ENCODE data around the gene NR3C2.
A peak's percentile ranks its signal among the peaks of the same experiment; 100 is the strongest.

NR3C2 gene

GRCh38 chr4:148182230-148182911, 259.8 kb downstream of the NR3C2 start:
- Histone ChIP-seq H3K9me3 (replicated peaks; ENCODE audit: low read length) (no peaks in the 10 kb centered on the region), H3K4me3 (ENCODE audit: low read length) (no peak overlapping the region), H3K36me3 (ENCODE audit: insufficient read depth, low read length) (no peaks in the 10 kb centered on the region), H3K9ac (ENCODE audit: low read depth, low read length) (no peak overlapping the region), H3K4me2 (ENCODE audit: low read length) (no peak overlapping the region), H3K27me3 (ENCODE audit: control insufficient read depth, insufficient read depth, low read length) (no peaks in the 10 kb centered on the region), H3K4me1 (ENCODE audit: control insufficient read depth, insufficient read depth, low read length) (no peaks in the 10 kb centered on the region)

GRCh38 chr4:148173397-148174017, 268.7 kb downstream of the NR3C2 start:
- Histone ChIP-seq H3K4me2 (ENCODE audit: low read length) (no peak overlapping the region), H3K27me3 (ENCODE audit: control insufficient read depth, insufficient read depth, low read length) (no peaks in the 10 kb centered on the region), H3K9me3 (replicated peaks; ENCODE audit: low read length) (no peaks in the 10 kb centered on the region), H3K4me1 (ENCODE audit: control insufficient read depth, insufficient read depth, low read length) (peaks cover 6% of the 10 kb centered on the region), H3K36me3 (ENCODE audit: insufficient read depth, low read length) (no peaks in the 10 kb centered on the region), H3K4me3 (ENCODE audit: low read length) (no peak overlapping the region), H3K9ac (ENCODE audit: low read depth, low read length) (no peak overlapping the region)

- no peaks in the 10 kb centered on the region for H3K27me3 ChIP-seq (ENCODE audit: control insufficient read depth, insufficient read depth, low read length)
- H3K9me3 ChIP-seq (replicated peaks; ENCODE audit: low read length), result no peaks in the 10 kb centered on the region
- H3K36me3 ChIP-seq (ENCODE audit: insufficient read depth, low read length), result no peaks in the 10 kb centered on the region
- peaks cover 11% of the 10 kb centered on the region for H3K4me1 ChIP-seq (ENCODE audit: control insufficient read depth, insufficient read depth, low read length)
- H3K4me3 ChIP-seq (ENCODE audit: low read length), result no peak overlapping the region
- no peak overlapping the region for H3K9ac ChIP-seq (ENCODE audit: low read depth, low read length)
- no peak overlapping the region for H3K4me2 ChIP-seq (ENCODE audit: low read length)
These were observed 270.6 kb downstream of the NR3C2 start for GRCh38 chr4:148171596-148171995.

- Histone ChIP-seq H3K4me2 (ENCODE audit: low read length) (no peak overlapping the region), H3K4me3 (ENCODE audit: low read length) (no peak overlapping the region), H3K9me3 (replicated peaks; ENCODE audit: low read length) (no peaks in the 10 kb centered on the region), H3K36me3 (ENCODE audit: insufficient read depth, low read length) (no peaks in the 10 kb centered on the region), H3K9ac (ENCODE audit: low read depth, low read length) (no peak overlapping the region), H3K4me1 (ENCODE audit: control insufficient read depth, insufficient read depth, low read length) (peaks cover 20% of the 10 kb centered on the region), H3K27me3 (ENCODE audit: control insufficient read depth, insufficient read depth, low read length) (no peaks in the 10 kb centered on the region)
These were observed 271.5 kb downstream of the NR3C2 start for GRCh38 chr4:148170408-148171365.

GRCh38 chr4:148166132-148166591, 276.1 kb downstream of the NR3C2 start:
- no peaks in the 10 kb centered on the region for H3K9me3 ChIP-seq (replicated peaks; ENCODE audit: low read length)
- H3K4me3 ChIP-seq (ENCODE audit: low read length), result peak overlapping the region; percentile 47
- H3K4me2 ChIP-seq (ENCODE audit: low read length), result peak overlapping the region; percentile 67
- no peaks in the 10 kb centered on the region for H3K36me3 ChIP-seq (ENCODE audit: insufficient read depth, low read length)
- peak overlapping the region; percentile 31 for H3K9ac ChIP-seq (ENCODE audit: low read depth, low read length)
- peaks cover 21% of the 10 kb centered on the region for H3K4me1 ChIP-seq (ENCODE audit: control insufficient read depth, insufficient read depth, low read length)
- H3K27me3 ChIP-seq (ENCODE audit: control insufficient read depth, insufficient read depth, low read length), result no peaks in the 10 kb centered on the region

GRCh38 chr4:148164557-148164956, 277.7 kb downstream of the NR3C2 start:
- Histone ChIP-seq H3K9ac (ENCODE audit: low read depth, low read length) (no peak overlapping the region), H3K4me2 (ENCODE audit: low read length) (no peak overlapping the region), H3K36me3 (ENCODE audit: insufficient read depth, low read length) (no peaks in the 10 kb centered on the region), H3K27me3 (ENCODE audit: control insufficient read depth, insufficient read depth, low read length) (no peaks in the 10 kb centered on the region), H3K9me3 (replicated peaks; ENCODE audit: low read length) (no peaks in the 10 kb centered on the region), H3K4me1 (ENCODE audit: control insufficient read depth, insufficient read depth, low read length) (peaks cover 15% of the 10 kb centered on the region), H3K4me3 (ENCODE audit: low read length) (no peak overlapping the region)

- H3K9me3 ChIP-seq (replicated peaks; ENCODE audit: low read length), result no peaks in the 10 kb centered on the region
- no peaks in the 10 kb centered on the region for H3K36me3 ChIP-seq (ENCODE audit: insufficient read depth, low read length)
- no peak overlapping the region for H3K4me3 ChIP-seq (ENCODE audit: low read length)
- no peaks in the 10 kb centered on the region for H3K27me3 ChIP-seq (ENCODE audit: control insufficient read depth, insufficient read depth, low read length)
- peaks cover 15% of the 10 kb centered on the region for H3K4me1 ChIP-seq (ENCODE audit: control insufficient read depth, insufficient read depth, low read length)
- H3K4me2 ChIP-seq (ENCODE audit: low read length), result no peak overlapping the region
- H3K9ac ChIP-seq (ENCODE audit: low read depth, low read length), result no peak overlapping the region
These were observed 279.2 kb downstream of the NR3C2 start for GRCh38 chr4:148162991-148163390.

GRCh38 chr4:148162519-148162918, 279.7 kb downstream of the NR3C2 start:
- peaks cover 15% of the 10 kb centered on the region for H3K4me1 ChIP-seq (ENCODE audit: control insufficient read depth, insufficient read depth, low read length)
- H3K9ac ChIP-seq (ENCODE audit: low read depth, low read length), result no peak overlapping the region
- H3K4me2 ChIP-seq (ENCODE audit: low read length), result no peak overlapping the region
- H3K9me3 ChIP-seq (replicated peaks; ENCODE audit: low read length), result no peaks in the 10 kb centered on the region
- H3K4me3 ChIP-seq (ENCODE audit: low read length), result no peak overlapping the region
- no peaks in the 10 kb centered on the region for H3K27me3 ChIP-seq (ENCODE audit: control insufficient read depth, insufficient read depth, low read length)
- H3K36me3 ChIP-seq (ENCODE audit: insufficient read depth, low read length), result no peaks in the 10 kb centered on the region

GRCh38 chr4:148161601-148162000, 280.6 kb downstream of the NR3C2 start:
- Histone ChIP-seq H3K36me3 (ENCODE audit: insufficient read depth, low read length) (no peaks in the 10 kb centered on the region), H3K4me3 (ENCODE audit: low read length) (no peak overlapping the region), H3K9me3 (replicated peaks; ENCODE audit: low read length) (no peaks in the 10 kb centered on the region), H3K4me1 (ENCODE audit: control insufficient read depth, insufficient read depth, low read length) (peaks cover 10% of the 10 kb centered on the region), H3K27me3 (ENCODE audit: control insufficient read depth, insufficient read depth, low read length) (no peaks in the 10 kb centered on the region), H3K4me2 (ENCODE audit: low read length) (no peak overlapping the region), H3K9ac (ENCODE audit: low read depth, low read length) (no peak overlapping the region)

GRCh38 chr4:148159793-148160192, 282.4 kb downstream of the NR3C2 start:
- Histone ChIP-seq H3K4me1 (ENCODE audit: control insufficient read depth, insufficient read depth, low read length) (no peaks in the 10 kb centered on the region), H3K36me3 (ENCODE audit: insufficient read depth, low read length) (no peaks in the 10 kb centered on the region), H3K4me2 (ENCODE audit: low read length) (no peak overlapping the region), H3K9me3 (replicated peaks; ENCODE audit: low read length) (no peaks in the 10 kb centered on the region), H3K4me3 (ENCODE audit: low read length) (no peak overlapping the region), H3K27me3 (ENCODE audit: control insufficient read depth, insufficient read depth, low read length) (no peaks in the 10 kb centered on the region), H3K9ac (ENCODE audit: low read depth, low read length) (no peak overlapping the region)

GRCh38 chr4:148154769-148155168, 287.4 kb downstream of the NR3C2 start:
- Histone ChIP-seq H3K36me3 (ENCODE audit: insufficient read depth, low read length) (no peaks in the 10 kb centered on the region), H3K4me2 (ENCODE audit: low read length) (no peak overlapping the region), H3K4me3 (ENCODE audit: low read length) (no peak overlapping the region), H3K27me3 (ENCODE audit: control insufficient read depth, insufficient read depth, low read length) (no peaks in the 10 kb centered on the region), H3K9ac (ENCODE audit: low read depth, low read length) (no peak overlapping the region), H3K4me1 (ENCODE audit: control insufficient read depth, insufficient read depth, low read length) (no peaks in the 10 kb centered on the region), H3K9me3 (replicated peaks; ENCODE audit: low read length) (no peaks in the 10 kb centered on the region)

Data from skeletal muscle satellite cell (primary cell).